Panc1 (cell line): Measurements from ENCODE around the gene PDE4C.

ENCODE experiments used
- CTCF ChIP-seq: fragments of 450-650 bp; IDR thresholded peaks from 2 replicates; pipeline ENCODE4 v1.5.1; 2017; ENCODE audit warnings: mild to moderate bottlenecking
- POLR2AphosphoS5 ChIP-seq: IDR thresholded peaks from 2 replicates; pipeline ENCODE4 v1.6.1; 2012; ENCODE audit warnings: mild to moderate bottlenecking, low read depth, low read length, moderate library complexity
- SIN3A ChIP-seq: IDR thresholded peaks from 2 replicates; pipeline ENCODE4 v1.6.1; 2012; ENCODE audit warnings: low read depth, mild to moderate bottlenecking, low read length, moderate library complexity, borderline replicate concordance; ENCODE audit not compliant: insufficient read depth

- no peak for TF ChIP-seq CTCF
- no peak for TF ChIP-seq POLR2AphosphoS5
- TF ChIP-seq SIN3A = no peak
Observed at GRCh38 chr19:18179957-18180356, 46.3 kb downstream of the PDE4C start.
